GM23248 (cell line): ENCODE results near the gene CAPN9.

Experiments used
- EZH2 ChIP-seq: fragments of 200-600 bp; sonication (generic); IDR thresholded peaks from 2 replicates; pipeline ENCODE4 v1.6.1; 2018; ENCODE audit warnings: antibody characterized with exemption, mild to moderate bottlenecking; ENCODE audit not compliant: insufficient read depth, poor library complexity, severe bottlenecking
- EZH2phosphoT487 ChIP-seq: fragments of 200-600 bp; sonication (generic); IDR thresholded peaks from 2 replicates; pipeline ENCODE4 v1.6.1; 2018; ENCODE audit warnings: antibody characterized with exemption, moderate library complexity, mild to moderate bottlenecking, low read depth; ENCODE audit not compliant: insufficient read depth

GRCh38 chr1:230701895-230702768 lies 45.1 kb upstream of the CAPN9 start:
- TF ChIP-seq EZH2phosphoT487 (no peak), EZH2 (no peak)
